Loucy (cell line): ENCODE data around the gene LPA.

Source experiments
- CTCF ChIP-seq: fragments of 200-600 bp; sonication (generic); conservative IDR thresholded peaks from 2 replicates; pipeline ENCODE4 v1.5.1; 2014; ENCODE audit warnings: mild to moderate bottlenecking, antibody characterized with exemption, low read length
- EZH2phosphoT487 ChIP-seq: fragments of 200-600 bp; IDR thresholded peaks from 2 replicates; pipeline ENCODE4 v1.6.1; 2018; ENCODE audit warnings: antibody characterized with exemption, mild to moderate bottlenecking, moderate library complexity, borderline replicate concordance

- TF ChIP-seq CTCF (no peak), EZH2phosphoT487 (no peak)
Observed at GRCh38 chr6:160691617-160692016, 27.5 kb upstream of the LPA start.
